C4-2B (cell line): ENCODE measurements around the gene MCEMP1.

Source experiments
- H3K27ac ChIP-seq: fragments of 450-650 bp; 2 replicates; pipeline ENCODE4 v1.5.1; 2017
- ZFX ChIP-seq: fragments of 450-650 bp; IDR thresholded peaks from 2 replicates; pipeline ENCODE4 v1.6.1; 2017
- TF ChIP-seq, protein P1 (sequence below): fragments of 450-650 bp; conservative IDR thresholded peaks from 2 replicates; pipeline ENCODE4 v1.5.1; 2017; ENCODE audit warnings: mild to moderate bottlenecking

The MCEMP1 gene

DNA sequence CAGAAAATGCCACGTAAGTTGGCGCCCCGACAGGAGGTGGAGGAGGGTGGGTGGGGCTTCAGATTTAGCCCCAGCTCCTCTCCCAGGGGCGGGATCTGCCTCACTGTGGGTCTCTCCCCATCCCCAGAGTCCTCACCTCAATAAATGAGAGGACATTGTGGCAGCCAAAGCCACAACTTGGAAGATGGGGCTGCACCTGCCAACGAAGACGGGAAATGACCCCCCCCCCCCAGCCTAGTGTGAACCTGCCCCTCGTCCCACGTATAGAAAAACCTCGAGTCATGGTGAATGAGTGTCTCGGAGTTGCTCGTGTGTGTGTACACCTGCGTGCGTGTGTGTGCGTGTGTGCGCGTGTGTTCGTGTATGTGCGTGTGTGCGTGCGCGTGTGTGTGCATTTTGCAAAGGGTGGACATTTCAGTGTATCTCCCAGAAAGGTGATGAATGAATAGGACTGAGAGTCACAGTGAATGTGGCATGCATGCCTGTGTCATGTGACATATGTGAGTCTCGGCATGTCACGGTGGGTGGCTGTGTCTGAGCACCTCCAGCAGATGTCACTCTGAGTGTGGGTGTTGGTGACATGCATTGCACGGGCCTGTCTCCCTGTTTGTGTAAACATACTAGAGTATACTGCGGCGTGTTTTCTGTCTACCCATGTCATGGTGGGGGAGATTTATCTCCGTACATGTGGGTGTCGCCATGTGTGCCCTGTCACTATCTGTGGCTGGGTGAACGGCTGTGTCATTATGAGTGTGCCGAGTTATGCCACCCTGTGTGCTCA is 2.3 kb downstream of the MCEMP1 start:
- H3K27ac ChIP-seq: no peak overlapping the region
- TF ChIP-seq, protein P1, sequence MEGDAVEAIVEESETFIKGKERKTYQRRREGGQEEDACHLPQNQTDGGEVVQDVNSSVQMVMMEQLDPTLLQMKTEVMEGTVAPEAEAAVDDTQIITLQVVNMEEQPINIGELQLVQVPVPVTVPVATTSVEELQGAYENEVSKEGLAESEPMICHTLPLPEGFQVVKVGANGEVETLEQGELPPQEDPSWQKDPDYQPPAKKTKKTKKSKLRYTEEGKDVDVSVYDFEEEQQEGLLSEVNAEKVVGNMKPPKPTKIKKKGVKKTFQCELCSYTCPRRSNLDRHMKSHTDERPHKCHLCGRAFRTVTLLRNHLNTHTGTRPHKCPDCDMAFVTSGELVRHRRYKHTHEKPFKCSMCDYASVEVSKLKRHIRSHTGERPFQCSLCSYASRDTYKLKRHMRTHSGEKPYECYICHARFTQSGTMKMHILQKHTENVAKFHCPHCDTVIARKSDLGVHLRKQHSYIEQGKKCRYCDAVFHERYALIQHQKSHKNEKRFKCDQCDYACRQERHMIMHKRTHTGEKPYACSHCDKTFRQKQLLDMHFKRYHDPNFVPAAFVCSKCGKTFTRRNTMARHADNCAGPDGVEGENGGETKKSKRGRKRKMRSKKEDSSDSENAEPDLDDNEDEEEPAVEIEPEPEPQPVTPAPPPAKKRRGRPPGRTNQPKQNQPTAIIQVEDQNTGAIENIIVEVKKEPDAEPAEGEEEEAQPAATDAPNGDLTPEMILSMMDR: no peak
- no peak for TF ChIP-seq ZFX

GRCh38 chr19:7679771-7680605 is 3.1 kb downstream of the MCEMP1 start:
- peak overlapping the region; percentile 95 for H3K27ac ChIP-seq
- TF ChIP-seq, protein P1: no peak

DNA sequence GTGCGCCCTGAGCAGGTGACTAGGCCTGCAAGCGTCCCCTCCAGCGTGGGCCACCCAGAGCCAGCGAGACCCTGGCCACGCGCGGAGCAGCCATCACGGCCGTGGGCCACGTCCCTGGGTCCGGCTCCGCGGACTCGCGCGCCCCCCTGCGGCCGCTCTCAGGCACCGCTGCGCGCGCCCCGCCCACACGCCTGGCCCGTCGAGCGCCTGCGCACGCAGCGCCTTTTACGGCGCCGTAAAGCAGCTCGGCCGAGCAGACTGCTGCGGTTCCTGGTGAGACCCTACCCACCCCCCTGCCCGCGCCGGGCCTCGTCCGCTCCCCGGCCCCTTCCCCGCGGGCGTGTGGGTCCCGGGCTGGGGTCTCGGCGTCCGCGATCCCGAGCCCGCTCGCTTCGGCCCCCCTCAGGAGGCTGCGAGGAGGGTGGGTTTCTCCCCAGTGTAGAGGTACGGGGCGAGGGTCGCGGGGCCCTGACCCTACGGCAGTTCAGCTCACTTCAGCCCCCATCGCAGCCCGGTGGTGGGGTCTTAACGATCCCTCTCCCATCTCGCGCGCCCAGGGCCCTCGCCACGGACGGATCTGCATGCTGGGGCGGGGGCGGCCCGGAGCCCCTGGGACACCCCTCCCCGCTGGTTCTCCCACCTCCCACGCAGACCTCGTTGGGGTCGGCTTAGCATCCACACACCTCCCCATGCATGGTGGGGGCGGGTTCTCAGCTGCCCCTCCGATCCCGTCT is 3.9 kb downstream of the MCEMP1 start, which contains the start of gene TRAPPC5:
Gene TRAPPC5, plus strand, starts transcription at position 228 of the 734 bp plus-strand sequence. CDS start 1,421 bp downstream, outside the sequence.
- peak; percentile 51; the same call in 1 of the 2 replicates for TF ChIP-seq ZFX
- TF ChIP-seq, protein P1: peak; percentile 99
- peak within 1 kb of the TSS; percentile 95 for H3K27ac ChIP-seq

DNA sequence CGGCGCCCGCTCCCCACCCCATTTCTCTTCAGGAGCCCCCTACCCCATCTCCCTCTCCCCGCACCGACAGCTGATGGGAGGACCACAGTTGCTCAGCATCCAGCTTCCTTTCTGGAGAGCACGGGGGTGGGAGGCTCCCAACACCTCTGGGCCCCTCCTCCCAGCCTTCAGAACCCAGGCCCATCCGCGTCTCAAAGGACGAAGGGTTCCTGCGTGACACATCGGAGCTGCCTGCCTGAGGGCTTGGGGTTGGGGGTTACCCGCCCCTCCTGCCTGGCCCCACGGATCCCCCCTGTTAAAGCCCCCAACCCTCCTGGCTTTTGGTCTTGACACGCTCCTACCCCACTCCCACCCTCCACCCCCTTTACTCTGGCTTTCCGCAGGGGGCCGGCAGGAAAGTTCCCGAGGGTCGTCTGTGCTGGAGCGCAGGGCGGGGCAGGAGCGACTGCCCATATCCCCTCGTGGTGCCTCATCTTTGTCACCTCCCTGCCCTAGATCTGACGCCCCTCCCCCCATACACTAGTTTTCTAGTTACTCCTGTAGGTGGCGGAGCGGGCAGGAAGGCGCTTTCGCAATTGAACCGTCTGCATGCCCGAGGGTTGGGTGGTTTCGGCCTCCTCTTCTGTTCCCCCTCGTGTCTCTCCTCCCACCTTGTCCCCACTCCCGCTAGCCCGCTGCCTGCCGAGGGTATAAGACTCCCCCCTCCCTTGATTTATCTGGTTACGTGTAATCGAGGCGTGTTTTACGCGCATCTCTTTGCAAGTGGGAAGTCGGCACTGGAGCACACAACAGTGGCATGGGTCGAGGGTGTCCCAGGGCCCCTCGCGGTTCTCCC is 4.7 kb downstream of the MCEMP1 start:
- TF ChIP-seq, protein P1: no peak; the same call in 1 of the 2 replicates
- no peak for TF ChIP-seq ZFX
- peak overlapping the region; percentile 95 for H3K27ac ChIP-seq

GRCh38 chr19:7682175-7682855 is 5.4 kb downstream of the MCEMP1 start:
- H3K27ac ChIP-seq: peak overlapping the region; percentile 95; the same call in 1 of the 2 replicates
- TF ChIP-seq ZFX: no peak
- TF ChIP-seq, protein P1: no peak
